ENCODE results near the gene GOSR2.

Gene GOSR2

GRCh38 chr17:46922804-46923635 is at the start of gene GOSR2:
TSS of gene GOSR2 (plus strand) at chr17:46923160. CDS start at chr17:46923193, 33 bp downstream.
- peak; percentile 83 to 89 (median 87) for DNase-seq (ENCODE audit: low read depth in 2 of 3, low spot score in 1 of 3)

- DNase-seq (ENCODE audit: low read depth in 2 of 3, low spot score in 1 of 3) = no peak
Observed at GRCh38 chr17:46873941-46874645, 48.9 kb upstream of the GOSR2 start.

GRCh38 chr17:46874906-46875305 is 48.1 kb upstream of the GOSR2 start:
- no peak for DNase-seq (ENCODE audit: low read depth in 2 of 3, low spot score in 1 of 3)

- no peak for DNase-seq (ENCODE audit: low read depth in 2 of 3, low spot score in 1 of 3)
Observed at GRCh38 chr17:46875849-46876352, 47.1 kb upstream of the GOSR2 start.

GRCh38 chr17:46876353-46876887 is 46.5 kb upstream of the GOSR2 start:
- DNase-seq (ENCODE audit: low read depth in 2 of 3, low spot score in 1 of 3) = no peak

- DNase-seq (ENCODE audit: low read depth in 2 of 3, low spot score in 1 of 3) = no peak
Observed at GRCh38 chr17:46876926-46877325, 46.0 kb upstream of the GOSR2 start.

GRCh38 chr17:46877466-46877865 is 45.5 kb upstream of the GOSR2 start:
- DNase-seq (ENCODE audit: low read depth in 2 of 3, low spot score in 1 of 3) = no peak

- DNase-seq (ENCODE audit: low read depth in 2 of 3, low spot score in 1 of 3) = no peak
Observed at GRCh38 chr17:46878055-46878454, 44.9 kb upstream of the GOSR2 start.

GRCh38 chr17:46879101-46879500 is 43.9 kb upstream of the GOSR2 start:
- no peak for DNase-seq (ENCODE audit: low read depth in 2 of 3, low spot score in 1 of 3)

GRCh38 chr17:46881015-46881414 is 41.9 kb upstream of the GOSR2 start:
- DNase-seq (ENCODE audit: low read depth in 2 of 3, low spot score in 1 of 3) = no peak

- no peak for DNase-seq (ENCODE audit: low read depth in 2 of 3, low spot score in 1 of 3)
Observed at GRCh38 chr17:46882666-46883065, 40.3 kb upstream of the GOSR2 start.

GRCh38 chr17:46883871-46884520 is 39.0 kb upstream of the GOSR2 start:
- DNase-seq (ENCODE audit: low read depth in 2 of 3, low spot score in 1 of 3) = no peak

- no peak for DNase-seq (ENCODE audit: low read depth in 2 of 3, low spot score in 1 of 3)
Observed at GRCh38 chr17:46884552-46884951, 38.4 kb upstream of the GOSR2 start.

- DNase-seq (ENCODE audit: low read depth in 2 of 3, low spot score in 1 of 3) = no peak
Observed at GRCh38 chr17:46885415-46886309, 37.3 kb upstream of the GOSR2 start.

GRCh38 chr17:46886310-46886663 is 36.7 kb upstream of the GOSR2 start:
- no peak for DNase-seq (ENCODE audit: low read depth in 2 of 3, low spot score in 1 of 3)

- no peak for DNase-seq (ENCODE audit: low read depth in 2 of 3, low spot score in 1 of 3)
Observed at GRCh38 chr17:46887717-46888116, 35.2 kb upstream of the GOSR2 start.

GRCh38 chr17:46888727-46889126 is 34.2 kb upstream of the GOSR2 start:
- DNase-seq (ENCODE audit: low read depth in 2 of 3, low spot score in 1 of 3) = no peak

- no peak for DNase-seq (ENCODE audit: low read depth in 2 of 3, low spot score in 1 of 3)
Observed at GRCh38 chr17:46889519-46889918, 33.4 kb upstream of the GOSR2 start.

- DNase-seq (ENCODE audit: low read depth in 2 of 3, low spot score in 1 of 3) = no peak
Observed at GRCh38 chr17:46889992-46890564, 32.9 kb upstream of the GOSR2 start.

- DNase-seq (ENCODE audit: low read depth in 2 of 3, low spot score in 1 of 3) = no peak
Observed at GRCh38 chr17:46890638-46891037, 32.3 kb upstream of the GOSR2 start.

All from stimulated activated CD4-positive, alpha-beta T cell treated with anti-CD3 and anti-CD28 coated beads, Interleukin-12 subunit alpha, Interleukin-12 subunit beta, amount 100 ng/mL, for 48 hours (primary cell).